Activated CD4-positive, alpha-beta T cell treated with anti-CD3 and anti-CD28 coated beads for 48 hours (primary cell): ENCODE data around the gene LMNTD2.
"Not testable (repeated sequence)": the region's sequence is repeated elsewhere in the genome, so short reads cannot be mapped to it uniquely, and the experiment has no call there.

Experiments used
- DNase-seq: peaks from one replicate; pipeline ENCODE4 v3.0.0-alpha.2; 2020

The LMNTD2 gene

GRCh38 chr11:532527-532985 lies 28.0 kb downstream of the LMNTD2 start:
- DNase-seq, result no peak

- DNase-seq, result no peak
Observed at GRCh38 chr11:531919-532526, 28.5 kb downstream of the LMNTD2 start.

- DNase-seq, result no peak
Observed at GRCh38 chr11:530960-531831, 29.3 kb downstream of the LMNTD2 start.

- no peak for DNase-seq
Observed at GRCh38 chr11:529728-530411, 30.7 kb downstream of the LMNTD2 start.

- no peak for DNase-seq
Observed at GRCh38 chr11:528815-529727, 31.5 kb downstream of the LMNTD2 start.

GRCh38 chr11:528166-528814 lies 32.2 kb downstream of the LMNTD2 start:
- DNase-seq, result no peak

- DNase-seq, result no peak
Observed at GRCh38 chr11:526192-526591, 34.3 kb downstream of the LMNTD2 start.

- DNase-seq, result no peak
Observed at GRCh38 chr11:521177-521688, 39.3 kb downstream of the LMNTD2 start.

GRCh38 chr11:520428-521176 lies 39.9 kb downstream of the LMNTD2 start:
- peak; percentile 27 for DNase-seq

- DNase-seq, result peak; percentile 90
Observed at GRCh38 chr11:518463-519202, 41.9 kb downstream of the LMNTD2 start.

- not testable (repeated sequence) for DNase-seq
Observed at GRCh38 chr11:516918-517685, 43.4 kb downstream of the LMNTD2 start.

GRCh38 chr11:516400-516799 lies 44.1 kb downstream of the LMNTD2 start:
- DNase-seq, result no peak

- DNase-seq, result no peak
Observed at GRCh38 chr11:515131-515530, 45.4 kb downstream of the LMNTD2 start.

- DNase-seq, result no peak
Observed at GRCh38 chr11:514606-515005, 45.9 kb downstream of the LMNTD2 start.

GRCh38 chr11:512761-513595 lies 47.6 kb downstream of the LMNTD2 start:
- no peak for DNase-seq

GRCh38 chr11:508956-509355 lies 51.6 kb downstream of the LMNTD2 start:
- no peak for DNase-seq

- DNase-seq, result no peak
Observed at GRCh38 chr11:507727-508515, 52.6 kb downstream of the LMNTD2 start.
